Measurements from ENCODE around the gene NEUROG2.

DNA sequence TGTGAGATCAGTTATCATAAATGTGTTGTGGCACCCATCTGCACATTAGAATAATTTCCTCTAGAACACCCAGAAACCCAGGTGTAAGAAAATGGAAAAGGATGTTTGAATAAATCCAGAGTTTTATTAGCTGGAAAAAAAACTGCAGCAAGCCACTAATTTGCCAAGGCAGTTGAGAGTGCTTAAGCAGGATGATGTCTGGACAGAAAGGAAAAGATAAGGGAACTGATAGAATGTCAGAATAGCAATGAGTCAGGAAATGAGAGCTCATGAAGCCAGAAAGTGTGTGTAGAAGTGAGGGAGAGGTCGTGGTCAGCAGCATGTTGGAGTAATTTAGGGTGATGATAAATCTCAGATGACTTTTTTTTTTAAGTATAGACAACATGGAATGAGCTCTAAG is 15.2 kb upstream of the NEUROG2 start:
- TF ChIP-seq, protein P1, sequence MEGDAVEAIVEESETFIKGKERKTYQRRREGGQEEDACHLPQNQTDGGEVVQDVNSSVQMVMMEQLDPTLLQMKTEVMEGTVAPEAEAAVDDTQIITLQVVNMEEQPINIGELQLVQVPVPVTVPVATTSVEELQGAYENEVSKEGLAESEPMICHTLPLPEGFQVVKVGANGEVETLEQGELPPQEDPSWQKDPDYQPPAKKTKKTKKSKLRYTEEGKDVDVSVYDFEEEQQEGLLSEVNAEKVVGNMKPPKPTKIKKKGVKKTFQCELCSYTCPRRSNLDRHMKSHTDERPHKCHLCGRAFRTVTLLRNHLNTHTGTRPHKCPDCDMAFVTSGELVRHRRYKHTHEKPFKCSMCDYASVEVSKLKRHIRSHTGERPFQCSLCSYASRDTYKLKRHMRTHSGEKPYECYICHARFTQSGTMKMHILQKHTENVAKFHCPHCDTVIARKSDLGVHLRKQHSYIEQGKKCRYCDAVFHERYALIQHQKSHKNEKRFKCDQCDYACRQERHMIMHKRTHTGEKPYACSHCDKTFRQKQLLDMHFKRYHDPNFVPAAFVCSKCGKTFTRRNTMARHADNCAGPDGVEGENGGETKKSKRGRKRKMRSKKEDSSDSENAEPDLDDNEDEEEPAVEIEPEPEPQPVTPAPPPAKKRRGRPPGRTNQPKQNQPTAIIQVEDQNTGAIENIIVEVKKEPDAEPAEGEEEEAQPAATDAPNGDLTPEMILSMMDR (IDR thresholded peaks at IDR 0.05) = no peak
- no peak for TF ChIP-seq POLR2A (IDR thresholded peaks at IDR 0.05)
- TF ChIP-seq POLR2AphosphoS5 (IDR thresholded peaks at IDR 0.05) = no peak
